NCI-H1092 treated with DMSO at 0.1 percent for 48 hours (cell line): ENCODE measurements around the gene ZFYVE28.
A peak's percentile ranks its signal among the peaks of the same experiment; 100 is the strongest.

Experiments
- DNase-seq: peaks from one replicate; lab custom pipeline; 2025; lab: John Stamatoyannopoulos, UW

Gene ZFYVE28

GRCh38 chr4:2366252-2367192 lies 51.9 kb downstream of the ZFYVE28 start:
- peak; percentile 78 for DNase-seq

GRCh38 chr4:2365913-2366210 lies 52.6 kb downstream of the ZFYVE28 start:
- DNase-seq: no peak

- DNase-seq: no peak
These were observed 53.2 kb downstream of the ZFYVE28 start for GRCh38 chr4:2365054-2365912.

GRCh38 chr4:2364654-2365053 lies 53.8 kb downstream of the ZFYVE28 start:
- no peak for DNase-seq

- DNase-seq: no peak
These were observed 54.3 kb downstream of the ZFYVE28 start for GRCh38 chr4:2363951-2364653.

GRCh38 chr4:2363056-2363721 lies 55.3 kb downstream of the ZFYVE28 start:
- no peak for DNase-seq

GRCh38 chr4:2362266-2363055 lies 56.0 kb downstream of the ZFYVE28 start:
- DNase-seq: no peak

GRCh38 chr4:2361366-2362265 lies 56.8 kb downstream of the ZFYVE28 start:
- DNase-seq: no peak

GRCh38 chr4:2360396-2360730 lies 58.1 kb downstream of the ZFYVE28 start:
- no peak for DNase-seq

GRCh38 chr4:2359591-2360395 lies 58.7 kb downstream of the ZFYVE28 start:
- DNase-seq: no peak

- DNase-seq: no peak
These were observed 60.4 kb downstream of the ZFYVE28 start for GRCh38 chr4:2357821-2358745.

GRCh38 chr4:2356123-2357069 lies 62.0 kb downstream of the ZFYVE28 start:
- DNase-seq: no peak

GRCh38 chr4:2354760-2355159 lies 63.7 kb downstream of the ZFYVE28 start:
- no peak for DNase-seq

- DNase-seq: no peak
These were observed 64.3 kb downstream of the ZFYVE28 start for GRCh38 chr4:2354118-2354517.

GRCh38 chr4:2353222-2354107 lies 65.0 kb downstream of the ZFYVE28 start:
- no peak for DNase-seq

GRCh38 chr4:2352729-2353221 lies 65.7 kb downstream of the ZFYVE28 start:
- no peak for DNase-seq
